Measurements from ENCODE around the gene LMO3. TPM values are rescaled to one million over a fixed set of nuclear protein-coding genes. Genes with fewer than 3 reads are reported as not detected.

Gene LMO3
- total RNA-seq, 1 donor from 2014 or later: 1.5 TPM

- Histone ChIP-seq H3K27me3 (ENCODE audit: low read depth) (no peaks in the 10 kb centered on the region), H3K9me3 (replicated peaks) (peaks cover 12% of the 10 kb centered on the region), H3K36me3 (no peaks in the 10 kb centered on the region), H3K4me3 (no peak overlapping the region), H3K4me1 (no peaks in the 10 kb centered on the region), H3K27ac (replicated peaks) (no peak overlapping the region)
- TF ChIP-seq CTCF (IDR thresholded peaks at IDR 0.05; ENCODE audit: borderline replicate concordance): no peak
- intact Hi-C loops (cut with micrococcal nuclease): no loop called here
- DNase-seq: no peak
These were observed 24.5 kb downstream of the LMO3 start for GRCh38 chr12:16581416-16581815.

DNA sequence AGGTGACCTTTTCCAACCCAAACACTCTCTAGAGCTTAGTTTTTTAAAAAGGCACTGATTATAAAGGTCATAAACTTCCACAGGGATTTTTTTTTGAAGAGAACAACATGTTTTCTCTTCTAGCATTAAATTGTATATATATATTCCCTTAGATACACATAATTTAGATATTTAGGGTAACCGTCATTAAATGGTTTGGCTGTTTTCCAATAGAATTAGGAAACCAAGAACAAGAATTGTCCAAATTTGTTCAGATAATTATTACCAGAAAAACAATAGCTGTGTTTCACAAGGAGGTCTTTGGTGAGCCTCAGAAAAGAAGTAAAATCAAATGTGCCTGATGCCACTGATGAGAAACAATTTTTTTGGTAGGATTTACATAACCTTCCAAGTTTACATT, 26.9 kb downstream of the LMO3 start:
- Histone ChIP-seq H3K4me3 (no peak overlapping the region), H3K9me3 (replicated peaks) (peaks cover 12% of the 10 kb centered on the region), H3K27ac (replicated peaks) (no peak overlapping the region), H3K36me3 (no peaks in the 10 kb centered on the region), H3K27me3 (ENCODE audit: low read depth) (no peaks in the 10 kb centered on the region), H3K4me1 (no peaks in the 10 kb centered on the region)
- DNase-seq: no peak
- intact Hi-C loops (cut with micrococcal nuclease): no loop called here
- no peak for TF ChIP-seq CTCF (IDR thresholded peaks at IDR 0.05; ENCODE audit: borderline replicate concordance)

GRCh38 chr12:16573398-16574077, 32.4 kb downstream of the LMO3 start:
- no peak overlapping the region for H3K27ac ChIP-seq (replicated peaks)

DNA sequence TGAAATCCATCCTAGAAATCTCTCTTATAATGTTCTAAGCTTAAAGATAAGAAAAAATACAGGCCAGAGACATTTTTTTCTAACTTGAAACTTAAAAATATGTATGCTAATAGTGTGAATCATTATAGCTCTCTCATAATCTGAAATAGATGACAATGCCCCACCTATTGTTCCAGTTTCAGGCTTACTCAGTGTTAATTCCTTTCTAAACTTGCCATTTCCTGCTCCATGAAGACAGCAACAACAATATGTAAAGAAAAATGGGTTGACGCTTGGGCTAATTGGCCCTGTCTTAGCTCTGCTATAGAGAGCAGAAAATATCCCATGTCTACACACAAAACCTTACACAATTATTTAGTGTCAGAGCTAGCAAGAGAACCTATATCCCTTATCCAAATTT, 37.1 kb downstream of the LMO3 start:
- Histone ChIP-seq H3K36me3 (no peaks in the 10 kb centered on the region), H3K9me3 (replicated peaks) (no peaks in the 10 kb centered on the region), H3K4me3 (no peak overlapping the region), H3K27ac (replicated peaks) (no peak overlapping the region), H3K4me1 (no peaks in the 10 kb centered on the region), H3K27me3 (ENCODE audit: low read depth) (no peaks in the 10 kb centered on the region)
- intact Hi-C loops (cut with micrococcal nuclease): no loop called here
- DNase-seq: no peak
- TF ChIP-seq CTCF (IDR thresholded peaks at IDR 0.05; ENCODE audit: borderline replicate concordance): no peak

More at GRCh38 chr12:16573398-16574077, 32.4 kb downstream of the LMO3 start:
- no peaks in the 10 kb centered on the region for H3K9me3 ChIP-seq (replicated peaks)
- H3K27me3 ChIP-seq (ENCODE audit: low read depth): no peaks in the 10 kb centered on the region
- no peak for TF ChIP-seq CTCF (IDR thresholded peaks at IDR 0.05; ENCODE audit: borderline replicate concordance)
- H3K4me3 ChIP-seq: no peak overlapping the region
- intact Hi-C loops (cut with micrococcal nuclease): no loop called here
- DNase-seq: peak; percentile 31
- H3K4me1 ChIP-seq: no peaks in the 10 kb centered on the region
- no peaks in the 10 kb centered on the region for H3K36me3 ChIP-seq

- no peak overlapping the region for H3K4me3 ChIP-seq
- intact Hi-C loops (cut with micrococcal nuclease): no loop called here
- no peak for DNase-seq
These were observed 41.3 kb downstream of the LMO3 start for GRCh38 chr12:16564675-16565074.

More at GRCh38 chr12:16564675-16565074, 41.3 kb downstream of the LMO3 start:
- no peak overlapping the region for H3K27ac ChIP-seq (replicated peaks)
- no peaks in the 10 kb centered on the region for H3K9me3 ChIP-seq (replicated peaks)
- no peaks in the 10 kb centered on the region for H3K4me1 ChIP-seq
- TF ChIP-seq CTCF (IDR thresholded peaks at IDR 0.05; ENCODE audit: borderline replicate concordance): no peak
- H3K36me3 ChIP-seq: no peaks in the 10 kb centered on the region
- H3K27me3 ChIP-seq (ENCODE audit: low read depth): no peaks in the 10 kb centered on the region

All from left ventricle myocardium inferior (tissue), 1 donor.